HEK293 (cell line): ENCODE data around the gene SLC35B4.

ENCODE experiments used
- CTCF ChIA-PET: fragments of 350-600 bp; formaldehyde crosslinking; extraction: SDS; loops from one replicate; lab custom pipeline; 2021; ENCODE audit warnings: antibody characterized with exemption; lab: Yijun Ruan, JAX
- POLR2A ChIA-PET: fragments of 300-600 bp; formaldehyde crosslinking; extraction: SDS; loops from one replicate; lab custom pipeline; 2020; ENCODE audit warnings: antibody characterized with exemption, inconsistent platforms; lab: Yijun Ruan, JAX
- H3K27ac ChIP-seq: fragments of 200-500 bp; sonication (Bioruptor generic); 2 replicates; pipeline ENCODE4 v1.5.1; 2014; ENCODE audit warnings: low read depth, low read length, control low read depth, inconsistent platforms; ENCODE audit errors: extremely low read depth
- H3K36me3 ChIP-seq, 2 experiments: fragments of 200-500 bp in 1 of 2; sonication (Bioruptor generic) in 1 of 2; 1 replicate in 1 of 2; 2 replicates in 1 of 2; pipeline ENCODE4 v1.5.1; 2014 to 2017; ENCODE audit warnings: inconsistent platforms in 2 of 2, low read length in 2 of 2; ENCODE audit not compliant: control insufficient read depth in 2 of 2, insufficient read depth in 1 of 2
- H3K4me1 ChIP-seq: fragments of 200-500 bp; sonication (Bioruptor generic); 2 replicates; pipeline ENCODE4 v1.5.1; 2014; ENCODE audit warnings: mild to moderate bottlenecking, low read length, inconsistent platforms; ENCODE audit not compliant: control insufficient read depth, insufficient read depth
- H3K4me3 ChIP-seq: 2 replicates; pipeline ENCODE4 v1.5.1; 2011; ENCODE audit warnings: low read depth, mild to moderate bottlenecking, control low read depth, low read length, moderate library complexity
- H3K9me3 ChIP-seq: fragments of 200-500 bp; sonication (Bioruptor generic); 2 replicates; pipeline ENCODE4 v1.5.1; 2014; ENCODE audit warnings: low read depth, low read length, inconsistent platforms; ENCODE audit not compliant: control insufficient read depth, insufficient read depth
- SP3 ChIP-seq: fragments of 450-650 bp; formaldehyde crosslinking; IDR thresholded peaks from 2 replicates; pipeline ENCODE4 v1.5.1; 2016; ENCODE audit warnings: missing biosample characterization, missing genetic modification characterization
- ZNF121 ChIP-seq: fragments of 450-650 bp; formaldehyde crosslinking; IDR thresholded peaks from 2 replicates; pipeline ENCODE4 v1.5.1; 2016; ENCODE audit warnings: missing biosample characterization, missing genetic modification characterization
- ZNF133 ChIP-seq: fragments of 450-650 bp; formaldehyde crosslinking; IDR thresholded peaks from 2 replicates; pipeline ENCODE4 v1.5.1; 2016; ENCODE audit warnings: missing biosample characterization, missing genetic modification characterization
- ZNF140 ChIP-seq: fragments of 450-650 bp; formaldehyde crosslinking; IDR thresholded peaks from 2 replicates; pipeline ENCODE4 v1.5.1; 2016; ENCODE audit warnings: missing biosample characterization, missing genetic modification characterization
- ZNF155 ChIP-seq: fragments of 450-650 bp; formaldehyde crosslinking; IDR thresholded peaks from 2 replicates; pipeline ENCODE4 v1.5.1; 2016; ENCODE audit warnings: missing biosample characterization, missing genetic modification characterization
- ZNF311 ChIP-seq: fragments of 450-650 bp; formaldehyde crosslinking; IDR thresholded peaks from 2 replicates; pipeline ENCODE4 v1.5.1; 2017; ENCODE audit warnings: missing biosample characterization, missing genetic modification characterization, borderline replicate concordance
- ZNF394 ChIP-seq: fragments of 450-650 bp; formaldehyde crosslinking; IDR thresholded peaks from 2 replicates; pipeline ENCODE4 v1.5.1; 2016; ENCODE audit warnings: missing biosample characterization, missing genetic modification characterization, mild to moderate bottlenecking, moderate library complexity, borderline replicate concordance
- ZNF521 ChIP-seq: fragments of 450-650 bp; formaldehyde crosslinking; IDR thresholded peaks from 2 replicates; pipeline ENCODE4 v1.5.1; 2017; ENCODE audit warnings: missing biosample characterization, mild to moderate bottlenecking, missing genetic modification characterization
- ZNF555 ChIP-seq: fragments of 450-650 bp; formaldehyde crosslinking; conservative IDR thresholded peaks from 2 replicates; pipeline ENCODE4 v1.5.1; 2017; ENCODE audit warnings: missing biosample characterization, mild to moderate bottlenecking, missing genetic modification characterization, inconsistent platforms
- TF ChIP-seq, protein P1 (sequence below): fragments of 450-650 bp; formaldehyde crosslinking; IDR thresholded peaks from 2 replicates; pipeline ENCODE4 v1.5.1; 2016; ENCODE audit warnings: missing biosample characterization, missing genetic modification characterization
- TF ChIP-seq, protein P2 (sequence below): fragments of 450-650 bp; formaldehyde crosslinking; IDR thresholded peaks from 2 replicates; pipeline ENCODE4 v1.5.1; 2016; ENCODE audit warnings: missing biosample characterization, missing genetic modification characterization, borderline replicate concordance
- TF ChIP-seq, protein P3 (sequence below): sonication (generic); formaldehyde crosslinking; IDR thresholded peaks from 2 replicates; pipeline ENCODE4 v1.8.1; 2022; ENCODE audit warnings: mild to moderate bottlenecking, moderate library complexity, missing genetic modification reagents
- TF ChIP-seq, protein P4 (sequence below): fragments of 450-650 bp; formaldehyde crosslinking; IDR thresholded peaks from 2 replicates; pipeline ENCODE4 v1.5.1; 2016; ENCODE audit warnings: missing biosample characterization, missing genetic modification characterization

Gene SLC35B4

DNA sequence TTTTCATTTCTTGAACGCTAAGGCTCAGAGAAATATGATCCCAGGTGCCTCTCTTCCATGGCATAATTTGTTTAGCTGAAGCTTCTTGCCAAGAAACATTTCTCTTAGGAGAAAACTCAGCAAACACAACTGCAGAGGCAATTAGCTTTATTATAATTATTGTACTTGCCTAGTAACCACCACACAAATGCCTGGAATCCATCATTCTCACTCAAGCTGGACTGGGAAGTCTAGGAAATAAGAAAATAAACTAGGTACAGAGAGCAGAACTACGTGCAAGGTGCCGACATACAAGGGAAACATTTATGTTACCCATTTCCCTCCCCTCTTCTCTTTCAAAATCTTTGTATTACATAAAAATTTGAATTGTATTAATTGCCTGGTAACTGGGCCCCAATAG lies 15.1 kb downstream of the SLC35B4 start (continued):
- TF ChIP-seq, protein P1, sequence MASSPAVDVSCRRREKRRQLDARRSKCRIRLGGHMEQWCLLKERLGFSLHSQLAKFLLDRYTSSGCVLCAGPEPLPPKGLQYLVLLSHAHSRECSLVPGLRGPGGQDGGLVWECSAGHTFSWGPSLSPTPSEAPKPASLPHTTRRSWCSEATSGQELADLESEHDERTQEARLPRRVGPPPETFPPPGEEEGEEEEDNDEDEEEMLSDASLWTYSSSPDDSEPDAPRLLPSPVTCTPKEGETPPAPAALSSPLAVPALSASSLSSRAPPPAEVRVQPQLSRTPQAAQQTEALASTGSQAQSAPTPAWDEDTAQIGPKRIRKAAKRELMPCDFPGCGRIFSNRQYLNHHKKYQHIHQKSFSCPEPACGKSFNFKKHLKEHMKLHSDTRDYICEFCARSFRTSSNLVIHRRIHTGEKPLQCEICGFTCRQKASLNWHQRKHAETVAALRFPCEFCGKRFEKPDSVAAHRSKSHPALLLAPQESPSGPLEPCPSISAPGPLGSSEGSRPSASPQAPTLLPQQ (tag by site-specific recombination): no peak
- TF ChIP-seq, protein P2, sequence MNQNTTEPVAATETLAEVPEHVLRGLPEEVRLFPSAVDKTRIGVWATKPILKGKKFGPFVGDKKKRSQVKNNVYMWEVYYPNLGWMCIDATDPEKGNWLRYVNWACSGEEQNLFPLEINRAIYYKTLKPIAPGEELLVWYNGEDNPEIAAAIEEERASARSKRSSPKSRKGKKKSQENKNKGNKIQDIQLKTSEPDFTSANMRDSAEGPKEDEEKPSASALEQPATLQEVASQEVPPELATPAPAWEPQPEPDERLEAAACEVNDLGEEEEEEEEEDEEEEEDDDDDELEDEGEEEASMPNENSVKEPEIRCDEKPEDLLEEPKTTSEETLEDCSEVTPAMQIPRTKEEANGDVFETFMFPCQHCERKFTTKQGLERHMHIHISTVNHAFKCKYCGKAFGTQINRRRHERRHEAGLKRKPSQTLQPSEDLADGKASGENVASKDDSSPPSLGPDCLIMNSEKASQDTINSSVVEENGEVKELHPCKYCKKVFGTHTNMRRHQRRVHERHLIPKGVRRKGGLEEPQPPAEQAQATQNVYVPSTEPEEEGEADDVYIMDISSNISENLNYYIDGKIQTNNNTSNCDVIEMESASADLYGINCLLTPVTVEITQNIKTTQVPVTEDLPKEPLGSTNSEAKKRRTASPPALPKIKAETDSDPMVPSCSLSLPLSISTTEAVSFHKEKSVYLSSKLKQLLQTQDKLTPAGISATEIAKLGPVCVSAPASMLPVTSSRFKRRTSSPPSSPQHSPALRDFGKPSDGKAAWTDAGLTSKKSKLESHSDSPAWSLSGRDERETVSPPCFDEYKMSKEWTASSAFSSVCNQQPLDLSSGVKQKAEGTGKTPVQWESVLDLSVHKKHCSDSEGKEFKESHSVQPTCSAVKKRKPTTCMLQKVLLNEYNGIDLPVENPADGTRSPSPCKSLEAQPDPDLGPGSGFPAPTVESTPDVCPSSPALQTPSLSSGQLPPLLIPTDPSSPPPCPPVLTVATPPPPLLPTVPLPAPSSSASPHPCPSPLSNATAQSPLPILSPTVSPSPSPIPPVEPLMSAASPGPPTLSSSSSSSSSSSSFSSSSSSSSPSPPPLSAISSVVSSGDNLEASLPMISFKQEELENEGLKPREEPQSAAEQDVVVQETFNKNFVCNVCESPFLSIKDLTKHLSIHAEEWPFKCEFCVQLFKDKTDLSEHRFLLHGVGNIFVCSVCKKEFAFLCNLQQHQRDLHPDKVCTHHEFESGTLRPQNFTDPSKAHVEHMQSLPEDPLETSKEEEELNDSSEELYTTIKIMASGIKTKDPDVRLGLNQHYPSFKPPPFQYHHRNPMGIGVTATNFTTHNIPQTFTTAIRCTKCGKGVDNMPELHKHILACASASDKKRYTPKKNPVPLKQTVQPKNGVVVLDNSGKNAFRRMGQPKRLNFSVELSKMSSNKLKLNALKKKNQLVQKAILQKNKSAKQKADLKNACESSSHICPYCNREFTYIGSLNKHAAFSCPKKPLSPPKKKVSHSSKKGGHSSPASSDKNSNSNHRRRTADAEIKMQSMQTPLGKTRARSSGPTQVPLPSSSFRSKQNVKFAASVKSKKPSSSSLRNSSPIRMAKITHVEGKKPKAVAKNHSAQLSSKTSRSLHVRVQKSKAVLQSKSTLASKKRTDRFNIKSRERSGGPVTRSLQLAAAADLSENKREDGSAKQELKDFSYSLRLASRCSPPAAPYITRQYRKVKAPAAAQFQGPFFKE: no peak
- no peak for TF ChIP-seq ZNF521 (tag by site-specific recombination)
- TF ChIP-seq, all 188 proteins: peak for 0

DNA sequence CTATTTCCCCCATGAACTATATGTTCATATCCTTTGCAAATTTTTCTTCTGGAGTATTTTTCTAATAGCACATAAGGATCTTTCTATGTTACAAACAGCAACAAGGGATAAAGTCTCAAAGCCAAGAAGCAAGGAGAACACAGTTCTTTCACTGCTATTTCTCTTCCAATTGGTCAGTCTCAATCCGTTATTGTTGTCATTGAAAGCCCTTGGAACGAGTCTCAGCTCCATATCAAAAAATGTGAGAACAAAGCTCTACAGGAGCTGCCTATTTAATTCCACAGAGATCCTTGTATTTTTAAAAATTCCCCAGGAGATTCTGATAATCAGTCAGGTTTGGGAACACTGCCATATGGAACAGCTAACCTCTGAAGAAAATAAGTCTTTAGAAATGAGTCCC lies 15.7 kb downstream of the SLC35B4 start:
- CTCF ChIA-PET: interaction anchor here (0.6 kb wide), 1 partner anchor 134 kb away, joined by 4 read pairs; no protein-coding TSS in a partner anchor
- no peak overlapping the region for H3K27ac ChIP-seq
- H3K36me3 ChIP-seq: peaks cover 7 to 89% of the 10 kb centered on the region in 2 experiments; a peak in 2 of 3 replicates
- POLR2A ChIA-PET: no interaction called here
- no peak overlapping the region for H3K4me3 ChIP-seq
- no peaks in the 10 kb centered on the region for H3K9me3 ChIP-seq
- no peak for TF ChIP-seq ZNF311 (tag by site-specific recombination)
- TF ChIP-seq, protein P3, sequence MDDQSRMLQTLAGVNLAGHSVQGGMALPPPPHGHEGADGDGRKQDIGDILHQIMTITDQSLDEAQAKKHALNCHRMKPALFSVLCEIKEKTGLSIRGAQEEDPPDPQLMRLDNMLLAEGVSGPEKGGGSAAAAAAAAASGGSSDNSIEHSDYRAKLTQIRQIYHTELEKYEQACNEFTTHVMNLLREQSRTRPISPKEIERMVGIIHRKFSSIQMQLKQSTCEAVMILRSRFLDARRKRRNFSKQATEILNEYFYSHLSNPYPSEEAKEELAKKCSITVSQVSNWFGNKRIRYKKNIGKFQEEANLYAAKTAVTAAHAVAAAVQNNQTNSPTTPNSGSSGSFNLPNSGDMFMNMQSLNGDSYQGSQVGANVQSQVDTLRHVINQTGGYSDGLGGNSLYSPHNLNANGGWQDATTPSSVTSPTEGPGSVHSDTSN (CRISPR knock-in tag): no peak
- TF ChIP-seq SP3 (tag by site-specific recombination): no peak
- TF ChIP-seq ZNF555: no peak
- TF ChIP-seq ZNF121 (tag by site-specific recombination): no peak
- no peak for TF ChIP-seq ZNF133
- no peak for TF ChIP-seq ZNF394
- TF ChIP-seq, protein P2: no peak
- no peak for TF ChIP-seq ZNF140 (tag by site-specific recombination)
- TF ChIP-seq, protein P4, sequence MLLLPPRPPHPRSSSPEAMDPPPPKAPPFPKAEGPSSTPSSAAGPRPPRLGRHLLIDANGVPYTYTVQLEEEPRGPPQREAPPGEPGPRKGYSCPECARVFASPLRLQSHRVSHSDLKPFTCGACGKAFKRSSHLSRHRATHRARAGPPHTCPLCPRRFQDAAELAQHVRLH (tag by site-specific recombination): no peak
- TF ChIP-seq ZNF155 (tag by site-specific recombination): no peak
- TF ChIP-seq, all 188 proteins: peak for 0
- no peaks in the 10 kb centered on the region for H3K4me1 ChIP-seq
